ENCODE results near the gene ODAD4.

- no peak for TF ChIP-seq EZH2 (IDR thresholded peaks at IDR 0.05)
- no peak for TF ChIP-seq POLR2AphosphoS5 (IDR thresholded peaks at IDR 0.05; ENCODE audit: borderline replicate concordance, low read depth, low read length)
Measured at GRCh38 chr17:42002175-42002791, 71.9 kb downstream of the ODAD4 start.

Measured in SK-N-MC (cell line).